GM12878 (cell line): ENCODE measurements around the gene INO80D. TPM values are rescaled to one million over a fixed set of nuclear protein-coding genes. Genes with fewer than 3 reads are reported as not detected.

Experiments used
- ATAC-seq: fragments of 200-7000 bp; cut with Tn5 transposase; 3 replicates; pipeline ENCODE4 v1.9.1; 2020; ENCODE audit warnings: mild to moderate bottlenecking, moderate library complexity
- BruUV-seq: library from RNA; stranded (reverse); fragments of 400-500 nt; replicated peaks from 2 replicates; lab custom pipeline; 2021; lab: Mats Ljungman, UMichigan
- CTCF ChIA-PET: fragments of 300-600 bp; sonication (Branson Sonifier 250); formaldehyde crosslinking; extraction: SDS; loops from one replicate; lab custom pipeline; 2021; ENCODE audit warnings: inconsistent platforms; lab: Yijun Ruan, JAX
- POLR2A ChIA-PET: fragments of 350-600 bp; formaldehyde crosslinking; extraction: SDS; loops from one replicate; lab custom pipeline; 2021; ENCODE audit warnings: inconsistent platforms; lab: Charles Lee
- RAD21 ChIA-PET: fragments of 300-600 bp; sonication (Branson Sonifier 250); formaldehyde crosslinking; loops from one replicate; lab custom pipeline; 2023; ENCODE audit warnings: antibody characterized with exemption; ENCODE audit not compliant: unreplicated experiment; lab: Charles Lee
- SMC1A ChIA-PET: fragments of 300-600 bp; sonication (Branson Sonifier 250); formaldehyde crosslinking; loops from one replicate; lab custom pipeline; 2023; ENCODE audit not compliant: unreplicated experiment, uncharacterized antibody; lab: Charles Lee
- DNase-seq: peaks from one replicate; pipeline ENCODE4 v3.0.0-alpha.2; 2011; ENCODE audit warnings: low read depth, low spot score
- FAIRE-seq: peaks from 3 replicates; lab custom pipeline; 2011; peaks lifted over from hg19 to GRCh38; lab: Jason Lieb, UNC
- H2AFZ ChIP-seq: 2 replicates; pipeline ENCODE4 v1.6.0; 2011; ENCODE audit warnings: low read depth, low read length, control low read depth; ENCODE audit not compliant: control insufficient read depth
- H3K27ac ChIP-seq: 2 replicates; pipeline ENCODE4 v1.5.1; 2011; ENCODE audit warnings: control low read depth; ENCODE audit not compliant: control insufficient read depth, insufficient read depth
- H3K27me3 ChIP-seq, 2 experiments: replicated peaks in 1 of 2; 2 replicates each; pipeline versions ENCODE4 v1.6.0 to v1.6.1; 2011; ENCODE audit warnings: low read length in 1 of 2; ENCODE audit not compliant: control insufficient read depth in 2 of 2, insufficient read depth in 2 of 2
- H3K36me3 ChIP-seq, 2 experiments: 2 replicates each; pipeline ENCODE4 v1.5.1; 2011; ENCODE audit warnings: low read length in 1 of 2; ENCODE audit not compliant: control insufficient read depth in 2 of 2, insufficient read depth in 2 of 2
- H3K4me1 ChIP-seq: 2 replicates; pipeline ENCODE4 v1.6.1; 2011; ENCODE audit warnings: mild to moderate bottlenecking, low read length, moderate library complexity, mixed read lengths; ENCODE audit not compliant: control insufficient read depth, insufficient read depth
- H3K4me2 ChIP-seq: 2 replicates; pipeline ENCODE4 v1.6.0; 2011; ENCODE audit warnings: control low read depth; ENCODE audit not compliant: control insufficient read depth, insufficient read depth
- H3K4me3 ChIP-seq: fragments of 200-600 bp; sonication (generic); 2 replicates; pipeline ENCODE4 v1.5.1; 2016
- H3K79me2 ChIP-seq: 2 replicates; pipeline ENCODE4 v1.6.0; 2011; ENCODE audit warnings: low read length; ENCODE audit not compliant: control insufficient read depth, insufficient read depth
- H3K9ac ChIP-seq: 2 replicates; pipeline ENCODE4 v1.8.0; 2011; ENCODE audit warnings: low read length, control low read depth, mixed read lengths; ENCODE audit not compliant: control insufficient read depth, insufficient read depth
- H3K9me3 ChIP-seq: replicated peaks from 3 replicates; pipeline ENCODE4 v1.5.1; 2011; ENCODE audit warnings: mild to moderate bottlenecking, low read length; ENCODE audit not compliant: control insufficient read depth, insufficient read depth
- H4K20me1 ChIP-seq: 2 replicates; pipeline ENCODE4 v1.6.0; 2011; ENCODE audit not compliant: control insufficient read depth, insufficient read depth
- ASH2L ChIP-seq: fragments of 300-600, 200-600 bp; sonication (generic); IDR thresholded peaks from 2 replicates; pipeline ENCODE4 v1.6.1; 2017; ENCODE audit warnings: low read depth, mild to moderate bottlenecking, borderline replicate concordance
- BMI1 ChIP-seq: fragments of 450-650 bp; IDR thresholded peaks from 2 replicates; pipeline ENCODE4 v1.6.1; 2016; ENCODE audit warnings: mild to moderate bottlenecking, moderate library complexity, borderline replicate concordance
- BRCA1 ChIP-seq: IDR thresholded peaks from 2 replicates; pipeline ENCODE4 v1.6.1; 2011; ENCODE audit warnings: low read depth, low read length, improper control_type of control experiment
- CBX3 ChIP-seq: fragments of 200-600 bp; sonication (generic); IDR thresholded peaks from 2 replicates; pipeline ENCODE4 v1.6.1; 2016; ENCODE audit warnings: low read depth, borderline replicate concordance
- CEBPB ChIP-seq, 2 experiments: fragments of 150-350 bp in 1 of 2; IDR thresholded peaks; 2 replicates each; pipeline ENCODE4 v1.6.1; 2012 to 2014; ENCODE audit warnings: low read depth in 2 of 2, low read length in 2 of 2, borderline replicate concordance in 1 of 2, inconsistent platforms in 1 of 2
- DPF2 ChIP-seq: fragments of 450-650 bp; IDR thresholded peaks from 2 replicates; pipeline ENCODE4 v1.6.1; 2017; ENCODE audit warnings: mild to moderate bottlenecking
- ETV6 ChIP-seq, 2 experiments: fragments of 450-650 bp in 1 of 2; IDR thresholded peaks in 1 of 2; conservative IDR thresholded peaks in 1 of 2; 2 replicates each; pipeline ENCODE4 v1.6.1; 2014; ENCODE audit warnings: antibody characterized with exemption in 1 of 2, borderline replicate concordance in 1 of 2, low read depth in 1 of 2, mild to moderate bottlenecking in 1 of 2, moderate library complexity in 1 of 2
- FOS ChIP-seq: IDR thresholded peaks from 3 replicates; pipeline ENCODE4 v1.6.1; 2011; ENCODE audit warnings: borderline replicate concordance; ENCODE audit not compliant: insufficient read length; ENCODE audit errors: extremely low read depth
- FOXM1 ChIP-seq: IDR thresholded peaks from 2 replicates; pipeline ENCODE4 v1.6.1; 2012; ENCODE audit warnings: low read depth, mild to moderate bottlenecking, inconsistent platforms, low read length, moderate library complexity
- HDGF ChIP-seq: fragments of 450-650 bp; IDR thresholded peaks from 2 replicates; pipeline ENCODE4 v1.6.1; 2016; ENCODE audit warnings: antibody characterized with exemption
- KAT2A ChIP-seq: conservative IDR thresholded peaks from 2 replicates; pipeline ENCODE4 v1.6.1; 2011; ENCODE audit warnings: low read depth, low read length; ENCODE audit not compliant: control insufficient read depth
- MYB ChIP-seq: fragments of 150-350 bp; IDR thresholded peaks from 2 replicates; pipeline ENCODE4 v1.6.1; 2014; ENCODE audit warnings: mild to moderate bottlenecking, low read depth, low read length, borderline replicate concordance
- NBN ChIP-seq: fragments of 450-650 bp; IDR thresholded peaks from 2 replicates; pipeline ENCODE4 v1.6.1; 2016
- RAD21 ChIP-seq: IDR thresholded peaks from 2 replicates; pipeline ENCODE4 v1.6.1; 2011; ENCODE audit warnings: mild to moderate bottlenecking, low read depth, low read length, moderate library complexity; ENCODE audit not compliant: insufficient read depth
- RB1 ChIP-seq: fragments of 450-650 bp; formaldehyde crosslinking; IDR thresholded peaks from 2 replicates; pipeline ENCODE4 v1.6.1; 2017; ENCODE audit warnings: mild to moderate bottlenecking, borderline replicate concordance
- RUNX3 ChIP-seq: IDR thresholded peaks from 2 replicates; pipeline ENCODE4 v1.6.1; 2012; ENCODE audit warnings: low read length, inconsistent platforms
- SMC3 ChIP-seq: IDR thresholded peaks from 2 replicates; pipeline ENCODE4 v1.6.1; 2011; ENCODE audit warnings: low read length, improper control_type of control experiment, borderline replicate concordance
- TAF1 ChIP-seq: IDR thresholded peaks from 2 replicates; pipeline ENCODE4 v1.6.1; 2011; ENCODE audit warnings: mild to moderate bottlenecking, low read depth, low read length, borderline replicate concordance
- ZNF207 ChIP-seq: fragments of 450-650 bp; IDR thresholded peaks from 2 replicates; pipeline ENCODE4 v1.6.1; 2014; ENCODE audit warnings: antibody characterized with exemption, mild to moderate bottlenecking, borderline replicate concordance
- ZNF384 ChIP-seq: IDR thresholded peaks from 2 replicates; pipeline ENCODE4 v1.6.1; 2012; ENCODE audit warnings: low read depth, mild to moderate bottlenecking, low read length, improper control_type of control experiment, borderline replicate concordance
- WGBS: methylation state at CpG from one replicate; pipeline ENCODE4 v1.1.6; 2016; ENCODE audit warnings: low lambda C conversion rate; ENCODE audit not compliant: insufficient replicate concordance, insufficient coverage; ENCODE audit errors: missing lambda C conversion rate; 5-methylcytosine and 5-hydroxymethylcytosine counted together
- in situ Hi-C: fragments of 300-500 bp; cut with MboI; formaldehyde crosslinking; loops from 9 replicates; pipeline ENCODE4 v1.14.3; 2018; ENCODE audit warnings: mixed read lengths
- intact Hi-C: fragments of 100-400 bp; cut with micrococcal nuclease; formaldehyde crosslinking; loops from one replicate; pipeline ENCODE4 v1.14.2; 2022; ENCODE audit not compliant: unreplicated experiment
- polyA plus RNA-seq, 11 experiments: library from polyadenylated mRNA; depleted of rRNA in 4 of 11; unstranded in 6 of 11; stranded (reverse) in 5 of 11; fragments of >200 nt; fragmentation: Nextera tagmentation in 4 of 11; fragmentation: Illumina TruSeq in 1 of 11; extraction: Ambion mirVana in 4 of 11; extraction: Trizol in 1 of 11; gene quantifications; 1 replicate in 1 of 11; 2 replicates in 10 of 11; pipeline versions ENCODE4 v1.2.1 to v1.2.3, GENCODE V29; 2011 to 2016; ENCODE audit warnings: inconsistent platforms in 2 of 11, missing spikeins in 2 of 11, low read depth in 1 of 11
- total RNA-seq, 4 experiments: library from RNA; depleted of rRNA in 3 of 4; stranded (reverse); fragments of >200 nt in 3 of 4; fragmentation: Illumina TruSeq in 1 of 4; extraction: Trizol in 1 of 4; gene quantifications; 2 replicates each; pipeline versions ENCODE4 v1.2.1 to v1.2.3, GENCODE V29; 2013 to 2021

The INO80D gene
- total and polyA plus RNA-seq, 10 of the 15 experiments (the other 5 are each of a cell fraction or from before 2014, with no cell fraction given), result 0.73 to 16.3 (median 4.7) TPM

- no TSS peak for BruUV-seq
- ChIA-PET SMC1A (interaction anchor here (0.7 to 1.0 kb wide), 3 partner anchors 18 to 229 kb away, joined by 3 to 5 read pairs (median 4); no protein-coding TSS in a partner anchor), POLR2A (no interaction called here)
These were observed 137.5 kb downstream of the INO80D start for GRCh38 chr2:205948496-205948837.

GRCh38 chr2:205947621-205948495, 138.1 kb downstream of the INO80D start:
- ChIA-PET POLR2A (interaction anchor here (0.5 kb wide), 1 partner anchor 34 kb away, joined by 4 read pairs; no protein-coding TSS in a partner anchor), CTCF (interaction anchor here (0.5 to 4.1 kb wide), 24 partner anchors 10 to 1624 kb away, joined by 3 to 53 read pairs (median 4); no protein-coding TSS in a partner anchor), RAD21 (interaction anchor here (0.6 to 1.6 kb wide), 6 partner anchors 13 to 206 kb away, joined by 3 to 5 read pairs (median 3); no protein-coding TSS in a partner anchor), SMC1A (interaction anchor here (0.6 to 1.0 kb wide), 3 partner anchors 19 to 192 kb away, joined by 3 to 5 read pairs (median 3); no protein-coding TSS in a partner anchor)
- in situ Hi-C loops, result no loop called here
- FAIRE-seq (peak; percentile 91), DNase-seq (no peak), ATAC-seq (peak; percentile 92)
- Histone ChIP-seq H3K36me3 (no peaks in the 10 kb centered on the region), H3K4me1 (no peaks in the 10 kb centered on the region), H2AFZ (no peak overlapping the region; the same call in 1 of the 2 replicates), H3K27me3 (no peaks in the 10 kb centered on the region; a peak in 2 of 4 replicates), H4K20me1 (no peaks in the 10 kb centered on the region), H3K9ac (no peak overlapping the region), H3K4me2 (no peak overlapping the region), H3K27ac (no peak overlapping the region), H3K9me3 (no peaks in the 10 kb centered on the region), H3K4me3 (no peak overlapping the region), H3K79me2 (no peaks in the 10 kb centered on the region)
- intact Hi-C loops, result loop anchor here (2.0 kb wide), 1 partner anchor 171 kb away; no protein-coding TSS in a partner anchor
- 17% methylated on average over 15 of the region's 15 CpGs for WGBS
- no TSS peak for BruUV-seq
- no peak for TF ChIP-seq TAF1
- TF ChIP-seq NBN, result no peak
- no peak for TF ChIP-seq FOS
- peak; percentile 59; the same call in 1 of the 2 replicates for TF ChIP-seq SMC3
- no peak for TF ChIP-seq ETV6 (conservative IDR thresholded peaks at IDR 0.05 in 1 of 2, IDR thresholded peaks at IDR 0.05 in 1 of 2; ENCODE audit: borderline replicate concordance in 1 of 2, low read depth in 1 of 2)
- TF ChIP-seq CBX3, result no peak
- TF ChIP-seq BMI1, result no peak
- no peak for TF ChIP-seq MYB
- TF ChIP-seq RAD21, result peak; percentile 77
- peak; percentile 22; the same call in 1 of the 2 replicates for TF ChIP-seq RUNX3
- no peak for TF ChIP-seq ZNF207
- TF ChIP-seq ZNF384, result no peak
- 0 out of 2 replicates have a peak, but pooled peaks have one; percentile 62 for TF ChIP-seq RB1

More at GRCh38 chr2:205948496-205948837, 137.5 kb downstream of the INO80D start:
- Histone ChIP-seq H3K4me2 (no peak overlapping the region), H3K79me2 (no peaks in the 10 kb centered on the region), H3K27me3 (no peaks in the 10 kb centered on the region; a peak in 2 of 4 replicates), H2AFZ (no peak overlapping the region), H3K9ac (no peak overlapping the region), H3K4me3 (no peak overlapping the region), H3K4me1 (no peaks in the 10 kb centered on the region), H4K20me1 (no peaks in the 10 kb centered on the region), H3K36me3 (no peaks in the 10 kb centered on the region), H3K27ac (no peak overlapping the region), H3K9me3 (no peaks in the 10 kb centered on the region)
- intact Hi-C loops (loop anchor here (2.0 kb wide), 1 partner anchor 172 kb away; no protein-coding TSS in a partner anchor), in situ Hi-C loops (no loop called here)
- DNase-seq, result no peak
- ChIA-PET CTCF (interaction anchor here (0.5 to 4.1 kb wide), 18 partner anchors 9 to 1529 kb away, joined by 3 to 53 read pairs (median 6); no protein-coding TSS in a partner anchor), RAD21 (interaction anchor here (0.6 to 1.3 kb wide), 5 partner anchors 24 to 205 kb away, joined by 3 to 5 read pairs (median 3); no protein-coding TSS in a partner anchor)
- FAIRE-seq, result no peak
- 55% methylated on average over 5 of the region's 5 CpGs for WGBS
- TF ChIP-seq RUNX3, result no peak
- TF ChIP-seq BRCA1, result no peak
- no peak for TF ChIP-seq ASH2L
- no peak for TF ChIP-seq HDGF
- TF ChIP-seq KAT2A, result no peak
- TF ChIP-seq CEBPB (IDR thresholded peaks at IDR 0.05; ENCODE audit: borderline replicate concordance in 1 of 2, low read depth in 2 of 2, low read length in 2 of 2), result no peak
- no peak for TF ChIP-seq FOXM1
- no peak for TF ChIP-seq DPF2
- ATAC-seq, result no peak
